Prostate gland (tissue), 2 donors: ENCODE measurements around the gene ITFG1. TPM values are rescaled to one million over a fixed set of nuclear protein-coding genes. Genes with fewer than 3 reads are reported as not detected.

Source experiments
- DNase-seq: peaks from one replicate; pipeline ENCODE4 v3.0.0-alpha.2; 2019; ENCODE audit warnings: low spot score
- H3K27ac ChIP-seq, 2 donors: fragments of 200-600 bp; sonication (generic); 2 replicates each; pipeline ENCODE4 v1.5.1; 2017 to 2019
- H3K27me3 ChIP-seq: fragments of 200-600 bp; sonication (generic); replicated peaks from 2 replicates; pipeline ENCODE4 v1.5.1; 2019; ENCODE audit not compliant: insufficient read depth
- H3K36me3 ChIP-seq, 2 donors: fragments of 200-600 bp; sonication (generic); 1 replicate in 1 of 2; 2 replicates in 1 of 2; pipeline versions ENCODE4 v1.5.1 to v1.8.1; 2017 to 2019
- H3K4me1 ChIP-seq: fragments of 200-600 bp; sonication (generic); replicated peaks from 2 replicates; pipeline ENCODE4 v1.5.1; 2019
- H3K4me3 ChIP-seq, 2 donors: fragments of 200-600 bp; sonication (generic); 2 replicates each; pipeline ENCODE4 v1.5.1; 2017 to 2019
- H3K9me3 ChIP-seq: fragments of 200-600 bp; sonication (generic); 2 replicates; pipeline ENCODE4 v1.5.1; 2017
- POLR2A ChIP-seq: fragments of 450-650 bp; IDR thresholded peaks from one replicate; pipeline ENCODE4 v1.6.1; 2016; ENCODE audit warnings: antibody characterized with exemption, mild to moderate bottlenecking
- POLR2AphosphoS5 ChIP-seq: sonication (generic); formaldehyde crosslinking; IDR thresholded peaks from one replicate; pipeline ENCODE4 v1.6.1; 2017; ENCODE audit warnings: antibody characterized with exemption
- WGBS: methylation state at CpG from one replicate; pipeline ENCODE4 v1.1.5; 2018; 5-methylcytosine and 5-hydroxymethylcytosine counted together
- intact Hi-C: fragments of 100-400 bp; cut with DNase I; formaldehyde crosslinking; loops from one replicate; pipeline ENCODE4 v1.14.2; 2022
- total RNA-seq, 2 donors: library from RNA; depleted of rRNA; stranded (reverse); fragments of >200 nt; gene quantifications; one replicate each; pipeline ENCODE4 v1.1.0, GENCODE V29; 2016
- TF ChIP-seq, protein P1 (sequence below), 4 experiments: fragments of 200-600 bp in 2 of 4; fragments of 450-650 bp in 2 of 4; sonication (generic) in 2 of 4; IDR thresholded peaks; 1 replicate in 3 of 4; 2 replicates in 1 of 4; pipeline ENCODE4 v1.5.1; 2016 to 2019; ENCODE audit warnings: antibody characterized with exemption in 4 of 4, mild to moderate bottlenecking in 2 of 4, moderate library complexity in 2 of 4

The ITFG1 gene
- total RNA-seq, 2 donors from 2014 or later: 49.1 to 104 TPM

DNA sequence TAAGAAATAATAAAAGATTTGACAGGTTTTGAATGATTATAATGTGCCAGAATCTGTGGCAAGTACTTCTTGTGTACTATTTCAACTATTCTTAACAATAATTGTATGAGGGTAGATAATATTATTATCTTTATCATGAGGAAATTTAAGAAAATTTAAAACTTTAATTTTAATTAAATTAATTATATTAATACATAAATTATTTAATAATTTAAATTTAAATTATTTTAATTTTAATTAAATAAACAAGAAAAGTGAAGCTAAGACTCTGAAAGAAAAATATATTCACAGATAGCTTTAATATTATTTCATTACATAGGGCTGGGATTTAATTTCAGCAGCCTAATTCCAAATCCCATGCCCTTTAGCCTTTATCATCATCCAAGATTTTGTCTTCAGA, 285.7 kb downstream of the ITFG1 start:
- intact Hi-C loops: no loop called here
- no peaks in the 10 kb centered on the region for H3K27me3 ChIP-seq
- H3K36me3 ChIP-seq: no peaks in the 10 kb centered on the region
- no peak overlapping the region for H3K27ac ChIP-seq
- H3K4me3 ChIP-seq: no peak overlapping the region
- TF ChIP-seq POLR2AphosphoS5: no peak
- no peaks in the 10 kb centered on the region for H3K9me3 ChIP-seq
- DNase-seq: no peak
- H3K4me1 ChIP-seq: no peaks in the 10 kb centered on the region

DNA sequence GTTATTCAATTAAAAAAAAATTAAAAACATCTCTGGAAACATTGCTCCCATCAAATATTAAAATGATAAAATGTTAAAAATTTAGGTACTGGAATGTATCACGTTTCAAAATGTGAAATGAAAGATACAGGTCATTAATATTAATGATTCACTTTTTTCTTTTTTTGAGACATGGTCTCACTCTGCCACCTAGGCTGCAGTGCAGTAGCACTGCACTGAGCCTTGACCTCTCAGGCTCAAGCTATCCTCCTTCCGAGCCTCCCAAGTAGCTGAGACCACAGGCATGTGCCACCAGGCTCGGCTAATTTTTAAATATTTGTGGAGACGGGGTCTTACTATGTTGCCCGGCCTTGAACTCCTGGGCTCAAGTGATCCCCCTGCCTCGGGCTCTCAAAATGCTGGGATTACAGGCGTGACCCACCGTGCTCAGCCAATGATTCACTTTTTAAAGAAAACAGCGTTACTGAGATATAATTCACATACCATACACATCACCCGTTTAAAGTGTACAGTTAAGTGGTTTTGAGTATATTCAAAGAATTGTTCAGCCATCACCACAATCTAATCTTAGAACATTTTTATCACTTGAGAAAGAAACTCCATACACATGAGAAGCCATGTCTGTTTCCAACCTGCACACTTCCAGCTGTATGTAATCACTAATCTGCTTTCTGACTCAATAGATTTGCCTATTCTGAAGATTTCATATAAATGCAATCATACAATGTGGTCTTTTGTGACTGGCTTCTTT, 298.0 kb downstream of the ITFG1 start:
- Histone ChIP-seq H3K27me3 (no peaks in the 10 kb centered on the region), H3K4me1 (no peaks in the 10 kb centered on the region), H3K27ac (no peak overlapping the region), H3K9me3 (no peaks in the 10 kb centered on the region), H3K36me3 (no peaks in the 10 kb centered on the region), H3K4me3 (no peak overlapping the region)
- 93% methylated on average over 10 of the region's 10 CpGs for WGBS
- DNase-seq: no peak
- TF ChIP-seq, protein P1, sequence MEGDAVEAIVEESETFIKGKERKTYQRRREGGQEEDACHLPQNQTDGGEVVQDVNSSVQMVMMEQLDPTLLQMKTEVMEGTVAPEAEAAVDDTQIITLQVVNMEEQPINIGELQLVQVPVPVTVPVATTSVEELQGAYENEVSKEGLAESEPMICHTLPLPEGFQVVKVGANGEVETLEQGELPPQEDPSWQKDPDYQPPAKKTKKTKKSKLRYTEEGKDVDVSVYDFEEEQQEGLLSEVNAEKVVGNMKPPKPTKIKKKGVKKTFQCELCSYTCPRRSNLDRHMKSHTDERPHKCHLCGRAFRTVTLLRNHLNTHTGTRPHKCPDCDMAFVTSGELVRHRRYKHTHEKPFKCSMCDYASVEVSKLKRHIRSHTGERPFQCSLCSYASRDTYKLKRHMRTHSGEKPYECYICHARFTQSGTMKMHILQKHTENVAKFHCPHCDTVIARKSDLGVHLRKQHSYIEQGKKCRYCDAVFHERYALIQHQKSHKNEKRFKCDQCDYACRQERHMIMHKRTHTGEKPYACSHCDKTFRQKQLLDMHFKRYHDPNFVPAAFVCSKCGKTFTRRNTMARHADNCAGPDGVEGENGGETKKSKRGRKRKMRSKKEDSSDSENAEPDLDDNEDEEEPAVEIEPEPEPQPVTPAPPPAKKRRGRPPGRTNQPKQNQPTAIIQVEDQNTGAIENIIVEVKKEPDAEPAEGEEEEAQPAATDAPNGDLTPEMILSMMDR (IDR thresholded peaks at IDR 0.05): no peak
- TF ChIP-seq POLR2AphosphoS5: no peak
- intact Hi-C loops: no loop called here

- Histone ChIP-seq H3K27me3 (no peaks in the 10 kb centered on the region), H3K4me3 (no peak overlapping the region), H3K36me3 (no peaks in the 10 kb centered on the region), H3K4me1 (no peaks in the 10 kb centered on the region), H3K9me3 (no peaks in the 10 kb centered on the region), H3K27ac (no peak overlapping the region)
- TF ChIP-seq POLR2AphosphoS5: no peak
- TF ChIP-seq, protein P1 (IDR thresholded peaks at IDR 0.05): no peak
- TF ChIP-seq POLR2A: no peak
- WGBS: 90% methylated on average over 4 of the region's 4 CpGs
- no peak for DNase-seq
- intact Hi-C loops: no loop called here
Measured at GRCh38 chr16:47161464-47161863, 299.4 kb downstream of the ITFG1 start.

- intact Hi-C loops: no loop called here
- Histone ChIP-seq H3K36me3 (no peaks in the 10 kb centered on the region), H3K27me3 (no peaks in the 10 kb centered on the region), H3K27ac (no peak overlapping the region), H3K4me1 (no peaks in the 10 kb centered on the region), H3K4me3 (no peak overlapping the region), H3K9me3 (no peaks in the 10 kb centered on the region)
- TF ChIP-seq POLR2A (no peak), POLR2AphosphoS5 (no peak)
- TF ChIP-seq, protein P1 (IDR thresholded peaks at IDR 0.05): no peak
- DNase-seq: no peak
- 86% methylated on average over 3 of the region's 3 CpGs for WGBS
Measured at GRCh38 chr16:47160422-47160821, 300.4 kb downstream of the ITFG1 start.

- intact Hi-C loops: no loop called here
- no peaks in the 10 kb centered on the region for H3K4me1 ChIP-seq
- H3K27me3 ChIP-seq: no peaks in the 10 kb centered on the region
- H3K4me3 ChIP-seq: no peak overlapping the region
- TF ChIP-seq, protein P1 (IDR thresholded peaks at IDR 0.05): no peak
- TF ChIP-seq POLR2A (no peak), POLR2AphosphoS5 (no peak)
- DNase-seq: no peak
- no peaks in the 10 kb centered on the region for H3K9me3 ChIP-seq
- no peak overlapping the region for H3K27ac ChIP-seq
- H3K36me3 ChIP-seq: no peaks in the 10 kb centered on the region
Measured at GRCh38 chr16:47158992-47159391, 301.9 kb downstream of the ITFG1 start.
